Activated T-cell treated with anti-CD3 and anti-CD28 coated beads, Interleukin-2, amount 50 U/mL, for 1 hour (primary cell): ENCODE results near the gene ARMCX4.
"Not testable (repeated sequence)": the region's sequence is repeated elsewhere in the genome, so short reads cannot be mapped to it uniquely, and the experiment has no call there.

Source experiments
- DNase-seq: peaks from one replicate; pipeline ENCODE4 v3.0.0-alpha.2; 2020

Gene ARMCX4

GRCh38 chrX:101485212-101485949 lies at the start of gene ARMCX4:
ARMCX4 (plus strand) TSS chrX:101485456; CDS start chrX:101488590, 3,134 bp downstream.
- peak; percentile 50 for DNase-seq

GRCh38 chrX:101442085-101442484 lies 43.2 kb upstream of the ARMCX4 start:
- DNase-seq, result no peak

GRCh38 chrX:101449279-101449678 lies 36.0 kb upstream of the ARMCX4 start:
- no peak for DNase-seq

GRCh38 chrX:101450085-101450484 lies 35.2 kb upstream of the ARMCX4 start:
- no peak for DNase-seq

- DNase-seq, result no peak
Observed at GRCh38 chrX:101450961-101451360, 34.3 kb upstream of the ARMCX4 start.

- no peak for DNase-seq
Observed at GRCh38 chrX:101452056-101452455, 33.2 kb upstream of the ARMCX4 start.

GRCh38 chrX:101460669-101461068 lies 24.6 kb upstream of the ARMCX4 start:
- no peak for DNase-seq

- no peak for DNase-seq
Observed at GRCh38 chrX:101462892-101463291, 22.4 kb upstream of the ARMCX4 start.

GRCh38 chrX:101478366-101478765 lies 6.9 kb upstream of the ARMCX4 start:
- DNase-seq, result no peak

- no peak for DNase-seq
Observed at GRCh38 chrX:101482296-101482695, 3.0 kb upstream of the ARMCX4 start.

GRCh38 chrX:101483705-101484104 lies 1.6 kb upstream of the ARMCX4 start:
- no peak for DNase-seq

GRCh38 chrX:101484135-101484534 lies 1.1 kb upstream of the ARMCX4 start:
- no peak for DNase-seq

- DNase-seq, result no peak
Observed at GRCh38 chrX:101488796-101489195, 3.5 kb downstream of the ARMCX4 start.

GRCh38 chrX:101491943-101492342 lies 6.7 kb downstream of the ARMCX4 start:
- no peak for DNase-seq

GRCh38 chrX:101493225-101493624 lies 8.0 kb downstream of the ARMCX4 start:
- DNase-seq, result no peak

- not testable (repeated sequence) for DNase-seq
Observed at GRCh38 chrX:101502929-101503328, 17.7 kb downstream of the ARMCX4 start.

- no peak for DNase-seq
Observed at GRCh38 chrX:101507372-101507771, 22.1 kb downstream of the ARMCX4 start.

- no peak for DNase-seq
Observed at GRCh38 chrX:101507986-101508385, 22.7 kb downstream of the ARMCX4 start.

GRCh38 chrX:101530944-101531343 lies 45.7 kb downstream of the ARMCX4 start:
- DNase-seq, result no peak
